ENCODE results near the gene JAKMIP2.
"Not testable (repeated sequence)": the region's sequence is repeated elsewhere in the genome, so short reads cannot be mapped to it uniquely, and the experiment has no call there.

DNA sequence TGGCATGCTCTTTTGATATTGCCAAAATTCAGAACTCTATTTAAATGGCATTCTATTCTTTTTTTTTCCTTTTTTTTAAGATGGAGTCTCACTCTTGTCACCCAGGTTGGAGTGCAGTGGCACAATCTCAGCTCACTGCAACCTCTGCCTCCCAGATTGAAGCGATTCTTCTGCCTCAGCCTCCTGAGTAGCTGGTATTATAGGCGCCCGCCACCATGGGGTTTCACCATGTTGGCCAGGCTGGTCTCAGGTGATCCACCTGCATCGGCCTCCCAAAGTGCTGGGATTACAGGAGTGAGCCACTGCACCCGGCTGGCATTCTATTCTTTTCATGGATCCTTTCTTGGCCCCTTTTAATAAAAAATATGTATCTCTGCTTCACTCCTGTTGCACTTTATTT is 44.5 kb upstream of the JAKMIP2 start:
- not testable (repeated sequence) for TF ChIP-seq SMC3 (IDR thresholded peaks at IDR 0.05; ENCODE audit: low read depth, low read length); POLR2AphosphoS5 (IDR thresholded peaks at IDR 0.05; ENCODE audit: low read depth, low read length); CTCF (IDR thresholded peaks at IDR 0.05); EP300 (IDR thresholded peaks at IDR 0.05; ENCODE audit: borderline replicate concordance in 1 of 2, low read depth in 1 of 2, low read length in 1 of 2); RFX5 (IDR thresholded peaks at IDR 0.05; ENCODE audit: low read length)
